Glomerular visceral epithelial cell (primary cell): ENCODE results near the gene ASTN2.

Experiments used
- DNase-seq: peaks from one replicate; pipeline ENCODE4 v3.0.0-alpha.2; 2016; ENCODE audit errors: extremely low spot score

Gene ASTN2

GRCh38 chr9:116566677-116567488 is 848.0 kb downstream of the ASTN2 start:
- DNase-seq, result peak; percentile 67

DNA sequence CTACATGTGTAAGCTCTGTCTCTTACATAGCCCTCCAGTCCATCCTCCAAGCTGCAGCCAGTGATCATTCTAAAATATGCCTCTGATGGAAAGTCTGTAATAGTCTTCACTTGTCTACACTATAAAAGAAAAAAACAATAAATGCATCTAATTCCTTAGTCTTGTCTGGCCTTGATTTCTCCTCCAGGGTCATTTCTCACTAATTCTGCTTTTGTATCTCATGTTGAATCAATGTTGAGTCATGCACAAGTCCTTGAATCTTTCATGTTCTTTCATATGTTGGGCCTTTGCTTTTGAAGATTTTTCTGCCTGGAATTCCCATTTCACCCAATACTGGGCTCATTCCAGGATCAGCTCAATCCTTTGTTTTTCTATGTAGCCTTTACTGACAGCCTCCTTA is 848.9 kb downstream of the ASTN2 start:
- no peak for DNase-seq

DNA sequence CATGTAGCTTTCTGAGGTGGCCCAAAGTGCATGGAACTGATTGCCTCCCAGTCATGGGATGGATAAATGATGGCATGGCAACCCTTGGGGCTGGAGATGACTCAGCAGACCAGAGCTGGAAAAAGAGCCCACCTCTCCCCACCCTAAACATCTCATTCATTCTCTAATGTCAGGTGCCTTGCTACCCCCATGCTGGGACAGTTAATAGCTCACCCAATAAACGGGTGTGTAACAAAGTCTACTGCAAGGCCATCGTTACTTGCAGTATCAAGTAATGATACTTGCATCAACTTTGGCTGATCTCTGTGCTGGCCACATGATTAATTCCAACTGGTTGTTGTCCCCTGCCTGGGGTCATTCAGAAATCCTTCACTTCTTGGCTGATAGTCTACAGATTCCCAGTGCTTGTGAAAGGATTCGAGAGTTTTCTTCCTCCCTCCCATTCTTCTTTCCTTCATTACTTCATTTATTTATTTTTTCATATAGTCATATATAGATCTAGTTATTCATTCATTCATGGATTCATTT is 850.5 kb downstream of the ASTN2 start:
- no peak for DNase-seq

DNA sequence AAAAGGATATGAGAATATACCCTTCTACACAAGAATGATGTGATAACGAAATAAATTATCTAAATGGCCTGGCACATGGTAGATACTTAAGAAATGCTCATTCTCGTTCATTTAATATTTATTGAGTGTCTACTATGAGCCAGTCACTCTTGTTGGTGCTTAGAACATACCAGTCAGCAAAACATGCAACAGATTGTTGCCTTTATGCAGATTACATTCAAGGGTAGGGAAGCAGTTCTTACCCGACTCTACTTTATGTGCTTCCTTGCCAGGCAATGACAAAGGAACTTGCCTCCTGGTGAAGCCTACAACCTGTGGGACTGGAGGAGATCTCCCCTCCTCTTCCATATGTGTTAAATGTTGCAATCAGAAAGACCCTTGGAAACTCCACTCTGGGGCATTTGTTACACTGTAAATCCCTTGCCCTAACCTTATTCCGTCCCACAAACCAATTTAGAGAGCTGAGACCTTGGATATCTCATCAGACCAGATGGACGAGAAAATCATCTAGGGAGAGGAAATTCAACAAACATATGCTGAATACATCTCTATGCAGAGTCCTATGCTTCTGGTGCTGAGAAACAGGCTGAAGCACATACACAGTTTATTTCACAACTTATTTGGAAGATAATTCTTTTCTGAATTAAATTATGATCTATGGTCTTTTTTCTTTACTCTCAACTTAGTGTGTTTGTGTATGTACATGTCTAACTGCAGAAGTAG is 855.9 kb downstream of the ASTN2 start:
- no peak for DNase-seq

GRCh38 chr9:116558035-116558434 is 856.8 kb downstream of the ASTN2 start:
- no peak for DNase-seq

GRCh38 chr9:116555556-116556155 is 859.2 kb downstream of the ASTN2 start:
- DNase-seq, result no peak

DNA sequence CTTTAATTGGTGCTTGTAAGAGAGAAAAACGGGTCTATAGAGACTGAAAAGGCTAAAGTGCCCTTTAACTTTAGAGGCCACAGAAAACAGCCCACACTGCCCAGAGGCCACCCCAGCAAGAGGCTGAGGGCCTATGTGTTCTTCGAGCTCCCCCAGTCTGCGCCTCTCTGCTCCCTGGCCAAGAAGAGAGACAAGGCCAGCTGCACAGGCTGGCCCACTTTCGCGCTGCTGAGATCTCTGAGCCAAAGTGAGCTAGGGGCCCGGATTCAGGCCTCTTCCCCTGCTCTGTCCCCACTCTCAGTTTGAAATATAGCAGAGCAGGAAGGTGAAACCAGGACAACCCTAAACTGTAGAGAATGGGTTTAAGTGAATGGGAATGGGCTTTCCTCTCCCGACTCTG is 859.7 kb downstream of the ASTN2 start:
- DNase-seq, result no peak

DNA sequence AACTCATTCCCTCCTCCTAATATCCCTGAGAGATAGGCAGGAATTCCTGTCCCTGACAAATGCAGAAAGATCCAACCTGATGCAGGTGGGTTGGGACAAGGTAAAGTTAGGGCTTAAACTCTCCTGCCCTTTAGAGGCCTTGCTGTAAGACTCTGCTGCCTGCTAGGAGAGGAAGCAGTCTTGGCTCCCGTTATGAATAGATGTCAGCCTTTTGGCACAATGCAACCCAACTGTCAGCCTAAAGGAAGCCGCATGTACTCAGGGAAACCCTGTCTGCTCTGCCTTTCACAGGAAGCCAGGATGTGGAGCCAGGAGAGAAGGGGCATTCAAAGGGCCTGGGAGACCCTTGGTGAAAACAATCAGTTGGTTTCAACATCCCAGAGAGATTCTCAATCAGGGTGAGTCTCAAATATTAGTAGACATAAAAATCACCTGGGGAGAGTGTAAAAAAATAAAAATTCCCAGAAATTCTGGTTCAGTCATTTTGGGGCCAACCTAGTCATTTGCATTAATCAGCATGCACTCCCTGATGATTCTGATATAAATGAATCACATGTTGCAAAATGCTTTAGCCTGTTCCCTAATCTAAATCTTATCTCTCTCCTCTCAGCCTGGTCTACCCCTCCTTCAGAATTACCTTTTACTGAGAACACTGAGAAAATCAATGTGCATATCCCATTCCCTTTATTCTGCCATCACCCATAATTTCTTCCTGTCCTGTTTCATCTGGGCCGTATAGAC is 864.0 kb downstream of the ASTN2 start:
- DNase-seq, result no peak

GRCh38 chr9:116549786-116550660 is 864.8 kb downstream of the ASTN2 start:
- DNase-seq, result peak; percentile 40

DNA sequence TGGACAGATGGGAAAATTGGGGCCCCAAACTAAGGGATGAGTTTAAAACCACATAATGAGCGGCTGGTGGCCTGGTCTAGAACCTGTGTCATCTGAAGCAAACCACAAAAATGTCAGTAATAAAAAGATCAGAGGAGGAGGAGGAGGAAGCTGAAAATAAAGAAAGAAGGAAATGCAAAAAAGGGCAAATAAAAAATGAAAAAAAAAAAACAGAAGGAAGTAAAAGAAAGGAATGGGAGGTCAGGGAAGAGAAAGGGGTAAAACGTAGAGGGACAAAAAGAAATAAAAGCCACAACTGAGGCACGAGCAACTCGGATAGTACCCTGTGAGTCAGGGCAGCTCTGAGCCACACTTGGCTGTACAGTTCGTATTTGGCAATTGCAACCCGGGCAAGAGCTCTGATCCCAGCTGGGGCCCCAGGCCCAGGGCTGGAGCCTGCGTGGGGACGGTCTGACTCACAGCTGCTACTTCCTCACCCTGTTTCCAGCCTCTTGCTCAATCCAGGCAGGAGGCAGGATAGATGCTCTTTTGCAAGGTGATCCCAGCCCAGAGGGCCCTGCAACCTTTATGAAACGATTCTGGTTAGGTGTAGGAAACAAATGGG is 865.7 kb downstream of the ASTN2 start:
- DNase-seq, result peak; percentile 93

DNA sequence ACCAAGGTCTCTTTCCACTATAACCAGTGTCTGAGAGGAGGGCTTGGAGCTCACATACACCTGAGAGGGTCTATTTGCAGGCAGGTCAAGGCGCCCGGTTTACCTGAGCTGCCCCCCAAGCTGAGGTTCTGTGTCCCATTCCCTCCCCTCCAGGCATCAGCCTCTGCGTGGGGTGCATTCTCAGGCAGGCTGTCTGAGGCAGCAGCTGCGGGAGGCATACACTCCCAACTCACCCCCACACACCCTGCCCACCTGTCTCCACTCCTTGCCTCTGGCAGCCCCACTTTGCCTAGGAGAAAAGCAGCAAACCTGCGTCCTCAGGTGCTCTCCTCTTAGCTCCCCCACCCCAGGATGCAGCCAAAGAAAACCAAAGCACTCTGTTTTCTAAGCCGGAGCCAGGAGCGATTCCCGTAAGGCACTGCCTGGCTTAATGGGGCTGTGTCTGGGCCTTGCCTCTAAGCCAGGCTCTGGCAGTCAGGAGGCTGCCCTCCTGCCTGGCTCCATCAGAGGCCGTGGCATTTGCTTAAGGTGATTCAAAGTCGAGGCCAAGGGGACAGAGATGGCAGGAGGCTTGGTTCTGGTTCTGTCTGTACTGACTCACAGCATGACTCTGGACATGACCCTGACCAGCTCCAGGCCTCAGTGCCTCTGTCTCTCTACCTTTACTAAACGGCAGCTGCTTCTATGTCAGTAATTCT is 867.0 kb downstream of the ASTN2 start:
- no peak for DNase-seq

DNA sequence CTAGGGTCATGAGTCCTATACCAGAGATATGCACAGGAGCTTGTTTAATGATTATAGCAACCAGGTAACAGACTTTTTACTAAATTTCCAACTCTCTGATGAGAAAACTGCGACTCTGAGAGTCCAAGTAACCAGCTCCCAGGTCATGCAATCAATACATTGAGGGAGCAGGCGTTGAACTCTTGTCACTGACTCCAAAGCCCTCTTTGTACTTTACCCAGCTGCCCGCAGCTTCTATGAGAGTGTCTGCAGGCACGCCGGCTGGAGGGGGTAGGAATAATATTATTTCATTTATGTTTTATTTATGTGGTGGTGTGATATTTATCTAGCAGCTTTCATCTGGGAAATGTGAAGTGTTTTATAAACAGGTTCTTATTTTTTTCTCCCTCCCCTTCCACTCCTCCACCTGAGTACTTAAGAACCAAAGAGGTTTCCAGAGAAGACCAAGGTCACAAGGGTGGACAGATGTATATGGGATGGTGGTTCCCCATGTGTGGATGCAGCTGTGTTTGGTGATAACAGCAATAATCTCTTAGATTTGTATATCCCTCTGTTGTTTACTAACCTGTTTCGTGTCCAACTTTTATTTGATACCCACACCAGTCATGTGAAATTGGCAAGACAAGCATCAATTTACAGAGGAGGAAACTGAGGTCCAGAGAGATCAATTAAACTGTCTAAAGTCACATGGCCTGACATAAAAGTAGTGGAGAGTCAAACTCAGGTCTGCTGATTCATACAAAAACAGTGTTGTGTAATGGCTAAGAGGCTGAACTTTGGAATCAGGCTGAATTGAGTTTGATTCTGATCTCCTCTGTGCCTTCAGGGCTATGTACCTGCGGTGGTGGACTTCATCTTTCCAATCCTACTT is 867.9 kb downstream of the ASTN2 start:
- DNase-seq, result no peak

DNA sequence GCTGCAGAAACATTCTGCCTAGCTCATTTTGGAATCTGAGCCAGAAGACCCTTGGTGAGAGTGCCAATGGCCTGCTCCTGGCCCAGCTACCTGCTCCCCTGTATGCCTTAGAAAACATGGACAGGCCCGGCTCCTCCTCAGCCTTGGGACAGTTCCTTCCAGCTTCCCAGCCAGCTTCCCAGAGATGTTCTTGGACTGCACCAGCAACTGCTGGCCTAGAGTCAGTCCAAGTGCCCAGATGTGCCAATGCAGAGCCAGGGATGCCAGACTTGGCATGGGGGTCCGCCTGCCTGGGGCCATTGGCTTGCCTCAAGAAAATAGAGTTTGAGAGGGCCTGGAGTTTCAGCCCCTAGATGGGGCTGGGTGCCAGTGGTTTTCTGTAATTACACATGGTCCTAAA is 870.0 kb downstream of the ASTN2 start:
- no peak for DNase-seq

DNA sequence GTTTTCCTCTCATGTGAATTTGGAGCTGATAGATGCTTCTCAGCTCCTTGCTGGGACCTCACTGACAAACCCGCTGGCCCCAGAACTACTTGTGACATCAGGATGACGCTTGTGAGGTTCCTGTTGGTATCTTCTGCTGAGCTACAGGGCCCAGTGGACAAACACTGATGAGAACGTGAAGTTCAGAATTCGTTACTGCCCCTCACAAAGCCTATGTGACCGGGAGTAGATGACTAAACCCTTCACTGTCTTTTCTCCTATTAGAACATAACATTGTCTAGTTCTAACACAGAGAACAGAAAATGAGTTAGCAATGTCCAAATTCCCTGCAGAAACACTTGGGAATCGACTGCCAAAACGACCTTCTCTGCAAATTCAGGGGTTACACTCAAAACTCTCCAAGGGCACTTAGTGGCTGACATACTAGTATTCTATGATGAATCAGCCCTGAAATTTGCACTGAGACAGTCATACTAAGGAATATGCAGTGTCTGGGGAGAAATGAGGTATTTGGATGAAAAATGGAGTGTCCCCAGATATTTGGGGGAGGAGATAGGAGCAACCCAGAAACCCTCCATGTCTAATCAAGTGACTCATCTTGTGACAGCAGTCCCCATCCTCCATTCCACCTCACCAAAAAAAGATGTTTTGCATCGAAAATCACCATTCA is 871.0 kb downstream of the ASTN2 start:
- DNase-seq, result no peak

GRCh38 chr9:116541402-116541801 is 873.5 kb downstream of the ASTN2 start:
- DNase-seq, result no peak

- no peak for DNase-seq
Measured at GRCh38 chr9:116539549-116539948, 875.3 kb downstream of the ASTN2 start.

DNA sequence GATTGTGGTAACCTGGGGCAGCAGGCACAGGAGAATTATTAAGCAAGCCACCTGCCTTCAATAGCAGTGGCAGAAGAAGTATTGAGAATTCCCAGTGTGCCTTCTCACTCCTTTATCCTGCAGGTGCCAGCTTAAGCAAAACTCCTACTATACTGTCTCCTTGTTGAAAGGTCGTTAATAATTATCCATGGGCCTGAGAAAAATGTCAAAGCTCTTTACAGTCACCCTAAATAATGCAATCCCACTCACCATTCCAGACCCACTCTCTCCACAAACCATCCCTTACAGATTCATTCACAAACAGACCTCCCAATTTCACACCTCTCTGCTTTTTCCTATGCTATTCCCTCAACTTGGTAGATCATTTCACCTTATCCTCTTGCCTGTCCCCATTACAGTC is 889.2 kb downstream of the ASTN2 start:
- no peak for DNase-seq

GRCh38 chr9:116524778-116525470 is 889.9 kb downstream of the ASTN2 start:
- DNase-seq, result no peak
